GM12878 (cell line): ENCODE results near the gene ATAD3A. TPM values are rescaled to one million over a fixed set of nuclear protein-coding genes. Genes with fewer than 3 reads are reported as not detected.
A peak's percentile ranks its signal among the peaks of the same experiment; 100 is the strongest.

Source experiments
- BCL11A ChIP-seq: IDR thresholded peaks from 2 replicates; pipeline ENCODE4 v1.6.1; 2011; ENCODE audit warnings: low read depth, low read length
- BHLHE40 ChIP-seq, 2 experiments: fragments of 450-650 bp in 1 of 2; IDR thresholded peaks; 2 replicates each; pipeline ENCODE4 v1.6.1; 2011 to 2017; ENCODE audit warnings: low read depth in 2 of 2, borderline replicate concordance in 1 of 2, improper control_type of control experiment in 1 of 2, low read length in 1 of 2, mild to moderate bottlenecking in 1 of 2
- BRCA1 ChIP-seq: IDR thresholded peaks from 2 replicates; pipeline ENCODE4 v1.6.1; 2011; ENCODE audit warnings: low read depth, low read length, improper control_type of control experiment
- CBFB ChIP-seq: IDR thresholded peaks from 2 replicates; pipeline ENCODE4 v1.6.1; 2016; ENCODE audit warnings: antibody characterized with exemption, low read depth
- CBX3 ChIP-seq: fragments of 200-600 bp; sonication (generic); IDR thresholded peaks from 2 replicates; pipeline ENCODE4 v1.6.1; 2016; ENCODE audit warnings: low read depth, borderline replicate concordance
- CHD2 ChIP-seq: IDR thresholded peaks from 2 replicates; pipeline ENCODE4 v1.6.1; 2011; ENCODE audit warnings: low read depth, low read length, improper control_type of control experiment, borderline replicate concordance
- CHD4 ChIP-seq: fragments of 200-600 bp; sonication (generic); IDR thresholded peaks from 2 replicates; pipeline ENCODE4 v1.6.1; 2016; ENCODE audit warnings: mild to moderate bottlenecking
- CREM ChIP-seq: IDR thresholded peaks from 2 replicates; pipeline ENCODE4 v1.6.1; 2014; ENCODE audit warnings: antibody characterized with exemption, low read depth
- EP300 ChIP-seq, 2 experiments: fragments of 150-350 bp in 1 of 2; IDR thresholded peaks; 2 replicates each; pipeline ENCODE4 v1.6.1; 2011 to 2012; ENCODE audit warnings: low read depth in 2 of 2, low read length in 2 of 2, borderline replicate concordance in 1 of 2, improper control_type of control experiment in 1 of 2, inconsistent platforms in 1 of 2; ENCODE audit not compliant: control insufficient read depth in 1 of 2
- ETV6 ChIP-seq, 2 experiments: fragments of 450-650 bp in 1 of 2; IDR thresholded peaks in 1 of 2; conservative IDR thresholded peaks in 1 of 2; 2 replicates each; pipeline ENCODE4 v1.6.1; 2014; ENCODE audit warnings: antibody characterized with exemption in 1 of 2, borderline replicate concordance in 1 of 2, low read depth in 1 of 2, mild to moderate bottlenecking in 1 of 2, moderate library complexity in 1 of 2
- FOXM1 ChIP-seq: IDR thresholded peaks from 2 replicates; pipeline ENCODE4 v1.6.1; 2012; ENCODE audit warnings: low read depth, mild to moderate bottlenecking, inconsistent platforms, low read length, moderate library complexity
- GABPA ChIP-seq: IDR thresholded peaks from 2 replicates; pipeline ENCODE4 v1.6.1; 2014; ENCODE audit warnings: antibody characterized with exemption, low read depth, mild to moderate bottlenecking, inconsistent platforms
- IRF4 ChIP-seq: IDR thresholded peaks from 2 replicates; pipeline ENCODE4 v1.6.1; 2011; ENCODE audit warnings: low read depth, low read length
- JUND ChIP-seq: IDR thresholded peaks from 2 replicates; pipeline ENCODE4 v1.6.1; 2012; ENCODE audit warnings: low read depth, mild to moderate bottlenecking, low read length, improper control_type of control experiment, moderate library complexity
- KLF5 ChIP-seq: fragments of 450-650 bp; IDR thresholded peaks from 2 replicates; pipeline ENCODE4 v1.6.1; 2014; ENCODE audit warnings: mild to moderate bottlenecking; ENCODE audit not compliant: partially characterized antibody
- MXI1 ChIP-seq: fragments of 150-350 bp; IDR thresholded peaks from 2 replicates; pipeline ENCODE4 v1.6.1; 2011; ENCODE audit warnings: low read depth, mild to moderate bottlenecking, inconsistent platforms, low read length, improper control_type of control experiment
- NFYA ChIP-seq: IDR thresholded peaks from 2 replicates; pipeline ENCODE4 v1.6.1; 2011; ENCODE audit warnings: low read depth, mild to moderate bottlenecking, low read length, improper control_type of control experiment, borderline replicate concordance
- NRF1 ChIP-seq: conservative IDR thresholded peaks from 2 replicates; pipeline ENCODE4 v1.6.1; 2011; ENCODE audit warnings: mild to moderate bottlenecking, low read depth, low read length, improper control_type of control experiment
- PML ChIP-seq: IDR thresholded peaks from 2 replicates; pipeline ENCODE4 v1.6.1; 2012; ENCODE audit warnings: low read length, inconsistent platforms
- RAD21 ChIP-seq: IDR thresholded peaks from 2 replicates; pipeline ENCODE4 v1.6.1; 2011; ENCODE audit warnings: mild to moderate bottlenecking, low read depth, low read length, moderate library complexity; ENCODE audit not compliant: insufficient read depth
- RAD51 ChIP-seq: fragments of 450-650 bp; IDR thresholded peaks from 2 replicates; pipeline ENCODE4 v1.6.1; 2016; ENCODE audit warnings: moderate library complexity, mild to moderate bottlenecking, inconsistent platforms
- RELA ChIP-seq: fragments of 450-650 bp; IDR thresholded peaks from 2 replicates; pipeline ENCODE4 v1.8.0; 2014; ENCODE audit warnings: borderline replicate concordance; ENCODE audit not compliant: partially characterized antibody
- SMAD5 ChIP-seq: IDR thresholded peaks from 2 replicates; pipeline ENCODE4 v1.6.1; 2016; ENCODE audit warnings: antibody characterized with exemption, low read depth
- SREBF2 ChIP-seq: IDR thresholded peaks from 2 replicates; pipeline ENCODE4 v1.6.1; 2012; ENCODE audit warnings: mild to moderate bottlenecking, low read length
- SUZ12 ChIP-seq: fragments of 200-600 bp; sonication (generic); IDR thresholded peaks from one replicate; pipeline ENCODE4 v1.6.1; 2018; ENCODE audit warnings: antibody characterized with exemption, mild to moderate bottlenecking; ENCODE audit not compliant: unreplicated experiment
- TAF1 ChIP-seq: IDR thresholded peaks from 2 replicates; pipeline ENCODE4 v1.6.1; 2011; ENCODE audit warnings: mild to moderate bottlenecking, low read depth, low read length, borderline replicate concordance
- TARDBP ChIP-seq: IDR thresholded peaks from 2 replicates; pipeline ENCODE4 v1.6.1; 2016; ENCODE audit warnings: borderline replicate concordance
- ZNF217 ChIP-seq: fragments of 450-650 bp; IDR thresholded peaks from 2 replicates; pipeline ENCODE4 v1.6.1; 2017; ENCODE audit warnings: antibody characterized with exemption, mild to moderate bottlenecking
- ZNF384 ChIP-seq: IDR thresholded peaks from 2 replicates; pipeline ENCODE4 v1.6.1; 2012; ENCODE audit warnings: low read depth, mild to moderate bottlenecking, low read length, improper control_type of control experiment, borderline replicate concordance
- ZNF622 ChIP-seq: fragments of 450-650 bp; IDR thresholded peaks from 2 replicates; pipeline ENCODE4 v1.6.1; 2017; ENCODE audit warnings: mild to moderate bottlenecking, inconsistent platforms
- ZSCAN29 ChIP-seq: fragments of 450-650 bp; IDR thresholded peaks from 2 replicates; pipeline ENCODE4 v1.6.1; 2017; ENCODE audit warnings: mild to moderate bottlenecking, moderate library complexity
- polyA plus RNA-seq, 11 experiments: library from polyadenylated mRNA; depleted of rRNA in 4 of 11; unstranded in 6 of 11; stranded (reverse) in 5 of 11; fragments of >200 nt; fragmentation: Nextera tagmentation in 4 of 11; fragmentation: Illumina TruSeq in 1 of 11; extraction: Ambion mirVana in 4 of 11; extraction: Trizol in 1 of 11; gene quantifications; 1 replicate in 1 of 11; 2 replicates in 10 of 11; pipeline versions ENCODE4 v1.2.1 to v1.2.3, GENCODE V29; 2011 to 2016; ENCODE audit warnings: inconsistent platforms in 2 of 11, missing spikeins in 2 of 11, low read depth in 1 of 11
- total RNA-seq, 4 experiments: library from RNA; depleted of rRNA in 3 of 4; stranded (reverse); fragments of >200 nt in 3 of 4; fragmentation: Illumina TruSeq in 1 of 4; extraction: Trizol in 1 of 4; gene quantifications; 2 replicates each; pipeline versions ENCODE4 v1.2.1 to v1.2.3, GENCODE V29; 2013 to 2021
- TF ChIP-seq, protein P1 (sequence below): fragments of 450-650 bp; formaldehyde crosslinking; IDR thresholded peaks from 2 replicates; pipeline ENCODE4 v1.4.0; 2022; ENCODE audit warnings: mild to moderate bottlenecking, moderate library complexity

Gene ATAD3A
- total and polyA plus RNA-seq, 10 of the 15 experiments (the other 5 are each of a cell fraction or from before 2014, with no cell fraction given): 0.05 to 93.5 (median 38.9) TPM

DNA sequence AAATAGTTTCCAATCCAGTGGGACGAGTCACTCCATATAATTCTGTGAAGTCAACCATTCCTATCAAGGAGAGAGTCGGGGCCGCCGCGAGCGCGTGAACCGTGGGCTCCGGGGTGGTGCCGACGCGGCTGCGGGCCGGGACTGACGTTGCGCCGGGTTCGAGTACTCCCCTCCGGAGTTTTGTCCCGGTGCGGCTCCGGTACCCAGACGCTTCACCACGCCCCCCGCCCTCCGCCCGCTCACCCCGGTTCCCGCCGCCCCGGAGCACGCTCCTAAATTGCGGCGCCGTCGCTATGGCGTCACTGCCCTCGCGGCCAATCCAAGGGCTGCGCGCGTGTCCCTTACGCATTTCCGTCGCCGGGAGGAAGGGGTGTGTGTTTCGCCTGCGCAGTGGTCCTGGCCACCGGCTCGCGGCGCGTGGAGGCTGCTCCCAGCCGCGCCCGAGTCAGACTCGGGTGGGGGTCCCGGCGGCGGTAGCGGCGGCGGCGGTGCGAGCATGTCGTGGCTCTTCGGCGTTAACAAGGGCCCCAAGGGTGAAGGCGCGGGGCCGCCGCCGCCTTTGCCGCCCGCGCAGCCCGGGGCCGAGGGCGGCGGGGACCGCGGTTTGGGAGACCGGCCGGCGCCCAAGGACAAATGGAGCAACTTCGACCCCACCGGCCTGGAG lies 40.4 kb upstream of the ATAD3A start, which contains the start of gene ATAD3B (continued):
- TF ChIP-seq GABPA (peak; percentile 89), NFYA (no peak), SREBF2 (no peak), TAF1 (no peak), JUND (no peak), CHD2 (peak; percentile 78), CBFB (no peak), NRF1 (peak; percentile 61), BRCA1 (no peak), CREM (peak; percentile 99), SMAD5 (peak; percentile 16; the same call in 1 of the 2 replicates), MXI1 (peak; percentile 94), ZNF622 (no peak), CHD4 (no peak), RAD21 (no peak), PML (no peak), CBX3 (no peak), ZSCAN29 (no peak), ETV6 (conservative IDR thresholded peaks at IDR 0.05 in 1 of 2, IDR thresholded peaks at IDR 0.05 in 1 of 2; ENCODE audit: borderline replicate concordance in 1 of 2, low read depth in 1 of 2) (no peak), ZNF384 (no peak), RAD51 (no peak), IRF4 (no peak), EP300 (IDR thresholded peaks at IDR 0.05; ENCODE audit: borderline replicate concordance in 1 of 2, control insufficient read depth in 1 of 2, low read depth in 2 of 2, low read length in 2 of 2) (no peak), KLF5 (no peak), TARDBP (peak; percentile 37; the same call in 1 of the 2 replicates), RELA (peak; percentile 22), BCL11A (no peak), ZNF217 (no peak), FOXM1 (no peak), SUZ12 (no peak), BHLHE40 (IDR thresholded peaks at IDR 0.05; ENCODE audit: borderline replicate concordance in 1 of 2, low read depth in 2 of 2, low read length in 1 of 2) (peak; percentile 67 to 84; a peak in 3 of 4 replicates)
- TF ChIP-seq, protein P1, sequence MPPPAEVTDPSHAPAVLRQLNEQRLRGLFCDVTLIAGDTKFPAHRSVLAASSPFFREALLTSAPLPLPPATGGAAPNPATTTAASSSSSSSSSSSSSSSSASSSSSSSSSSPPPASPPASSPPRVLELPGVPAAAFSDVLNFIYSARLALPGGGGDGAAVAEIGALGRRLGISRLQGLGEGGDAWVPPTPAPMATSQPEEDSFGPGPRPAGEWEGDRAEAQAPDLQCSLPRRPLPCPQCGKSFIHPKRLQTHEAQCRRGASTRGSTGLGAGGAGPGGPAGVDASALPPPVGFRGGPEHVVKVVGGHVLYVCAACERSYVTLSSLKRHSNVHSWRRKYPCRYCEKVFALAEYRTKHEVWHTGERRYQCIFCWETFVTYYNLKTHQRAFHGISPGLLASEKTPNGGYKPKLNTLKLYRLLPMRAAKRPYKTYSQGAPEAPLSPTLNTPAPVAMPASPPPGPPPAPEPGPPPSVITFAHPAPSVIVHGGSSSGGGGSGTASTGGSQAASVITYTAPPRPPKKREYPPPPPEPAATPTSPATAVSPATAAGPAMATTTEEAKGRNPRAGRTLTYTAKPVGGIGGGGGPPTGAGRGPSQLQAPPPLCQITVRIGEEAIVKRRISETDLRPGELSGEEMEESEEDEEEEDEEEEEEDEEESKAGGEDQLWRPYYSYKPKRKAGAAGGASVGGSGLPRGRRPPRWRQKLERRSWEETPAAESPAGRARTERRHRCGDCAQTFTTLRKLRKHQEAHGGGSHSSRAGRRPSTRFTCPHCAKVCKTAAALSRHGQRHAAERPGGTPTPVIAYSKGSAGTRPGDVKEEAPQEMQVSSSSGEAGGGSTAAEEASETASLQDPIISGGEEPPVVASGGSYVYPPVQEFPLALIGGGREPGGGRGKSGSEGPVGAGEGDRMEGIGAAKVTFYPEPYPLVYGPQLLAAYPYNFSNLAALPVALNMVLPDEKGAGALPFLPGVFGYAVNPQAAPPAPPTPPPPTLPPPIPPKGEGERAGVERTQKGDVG: no peak
